NCI-H510A treated with DMSO at 0.1 percent for 48 hours (cell line): ENCODE data around the gene KLF2.

Source experiments
- DNase-seq: peaks from one replicate; lab custom pipeline; 2025; lab: John Stamatoyannopoulos, UW

The KLF2 gene

DNA sequence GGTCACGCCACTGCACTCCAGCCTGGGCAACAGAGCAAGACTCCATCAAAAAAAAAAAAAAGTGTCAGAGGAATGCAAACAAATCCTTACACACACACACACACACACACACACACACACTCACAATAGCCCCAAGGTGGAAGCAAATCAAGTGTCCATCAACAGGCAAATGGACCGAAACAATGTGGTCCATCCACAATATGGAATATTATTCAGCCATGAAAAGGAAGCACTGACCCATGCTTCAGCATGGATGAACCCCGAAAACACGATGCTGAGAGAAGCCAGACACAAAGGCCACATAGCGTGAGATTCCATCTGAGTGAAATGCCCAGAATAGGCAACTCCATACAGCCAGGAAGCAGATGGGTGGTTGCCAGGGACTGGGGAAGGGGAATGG lies 16.5 kb upstream of the KLF2 start:
- DNase-seq, result no peak

DNA sequence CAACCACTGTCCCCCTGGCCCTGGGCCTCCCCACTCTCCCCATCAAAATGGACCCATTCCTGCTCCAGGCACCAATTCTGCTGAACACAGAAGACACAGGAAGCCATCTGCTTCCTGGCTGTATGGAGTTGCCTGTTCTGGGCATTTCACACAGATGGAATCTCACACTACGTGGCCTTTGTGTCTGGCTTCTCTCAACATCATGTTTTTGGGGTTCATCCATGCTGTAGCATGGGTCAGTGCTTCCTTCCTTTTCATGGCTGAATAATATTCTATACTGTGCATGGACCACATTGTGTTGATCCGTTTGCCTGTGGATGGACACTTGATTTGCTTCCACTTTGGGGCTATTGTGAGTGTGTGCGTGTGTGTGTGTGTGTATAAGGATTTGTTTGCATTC lies 15.0 kb upstream of the KLF2 start:
- DNase-seq, result no peak

DNA sequence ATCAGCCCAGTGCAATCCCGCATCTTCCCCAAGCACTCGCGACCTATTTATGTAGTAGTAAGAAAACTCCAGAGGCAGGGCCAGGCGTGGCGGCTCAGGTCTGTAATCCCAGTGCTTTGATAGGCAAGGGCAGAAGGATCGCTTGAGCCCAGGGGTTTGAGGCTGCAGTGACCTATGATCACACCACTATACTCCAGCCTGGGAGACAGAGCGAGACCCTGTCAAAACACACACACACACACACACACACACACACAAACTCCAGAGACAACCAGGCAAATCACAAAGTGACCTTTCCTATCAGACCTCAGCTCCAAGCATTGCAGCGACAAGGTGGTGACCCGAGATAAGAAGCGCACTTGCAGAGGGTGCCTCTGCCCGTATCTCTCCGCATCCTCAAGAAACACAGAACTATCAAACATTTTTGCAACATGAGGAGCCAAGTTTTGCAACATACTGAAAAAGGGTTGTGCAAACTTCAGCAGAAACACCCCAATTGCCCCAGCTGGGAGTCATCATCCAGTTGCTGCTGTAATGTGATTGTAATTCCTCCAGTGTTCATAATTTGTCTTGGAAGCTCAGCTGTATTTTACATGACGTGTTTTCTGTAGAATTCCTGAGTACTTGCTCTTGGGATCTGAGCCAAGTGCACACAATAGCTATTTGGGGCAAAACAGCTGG lies 8.7 kb upstream of the KLF2 start:
- DNase-seq, result no peak

DNA sequence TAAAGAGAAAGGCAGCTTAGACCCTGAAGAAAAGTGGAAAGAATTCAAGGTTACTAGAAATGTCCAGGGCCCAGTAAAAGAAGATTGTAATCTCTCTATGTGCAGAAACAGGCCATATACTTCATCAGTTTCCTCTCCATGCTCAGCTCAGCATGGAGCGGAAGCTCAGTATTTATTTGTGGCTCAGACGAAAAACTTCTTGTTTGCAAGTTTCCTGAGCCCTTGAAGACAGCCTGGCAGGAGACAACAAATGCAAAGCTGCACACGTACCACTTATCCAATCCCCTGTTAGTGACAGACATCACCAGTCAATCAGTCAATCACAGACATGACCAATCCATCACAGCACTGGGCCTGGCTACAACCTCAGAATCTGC lies 8.1 kb upstream of the KLF2 start:
- no peak for DNase-seq

DNA sequence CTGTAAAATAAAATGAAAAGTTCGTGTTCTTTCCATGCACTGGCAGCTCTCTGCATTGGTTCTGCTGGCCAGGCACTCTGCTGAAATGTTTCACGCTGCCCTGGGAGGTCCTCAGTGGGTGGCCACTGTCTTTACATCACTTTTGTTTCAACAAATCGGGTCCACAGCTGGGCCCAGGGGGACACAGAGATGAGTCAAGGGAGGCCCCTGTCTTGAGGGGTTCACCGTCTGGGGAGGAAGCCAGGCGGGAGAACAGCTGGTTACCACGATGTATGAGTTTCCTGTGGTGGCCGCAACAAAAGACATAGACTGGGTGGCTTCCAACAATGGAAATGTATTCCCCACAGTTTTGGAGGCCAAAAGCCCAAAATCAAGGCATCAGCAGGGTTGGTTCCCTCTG lies 5.1 kb upstream of the KLF2 start:
- no peak for DNase-seq

DNA sequence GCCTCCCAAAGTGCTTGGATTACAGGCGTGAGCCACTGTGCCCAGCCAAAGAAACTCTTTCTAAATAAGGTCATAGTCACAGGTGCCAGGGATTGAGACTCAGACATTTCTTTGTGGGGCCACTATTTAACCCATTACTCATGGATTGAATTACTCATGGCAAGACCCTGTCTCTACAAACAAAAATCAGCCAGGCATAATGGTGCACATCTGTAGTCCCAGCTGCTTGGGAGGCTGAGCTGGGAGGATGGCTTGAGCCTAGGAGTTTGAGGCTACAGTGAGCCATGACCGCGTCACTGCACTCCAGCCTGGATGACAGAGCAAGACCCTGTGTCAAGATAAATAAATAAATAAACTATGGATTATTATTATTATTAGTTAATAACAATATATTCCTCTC lies 3.6 kb upstream of the KLF2 start:
- DNase-seq, result no peak

DNA sequence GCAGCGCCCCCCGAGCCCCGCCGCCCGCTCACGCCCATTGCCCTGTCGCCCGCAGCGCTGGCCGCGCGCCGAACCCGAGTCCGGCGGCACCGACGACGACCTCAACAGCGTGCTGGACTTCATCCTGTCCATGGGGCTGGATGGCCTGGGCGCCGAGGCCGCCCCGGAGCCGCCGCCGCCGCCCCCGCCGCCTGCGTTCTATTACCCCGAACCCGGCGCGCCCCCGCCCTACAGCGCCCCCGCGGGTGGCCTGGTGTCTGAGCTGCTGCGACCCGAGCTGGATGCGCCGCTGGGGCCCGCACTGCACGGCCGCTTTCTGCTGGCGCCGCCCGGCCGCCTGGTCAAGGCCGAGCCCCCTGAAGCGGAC lies 518 bp downstream of the KLF2 start:
- DNase-seq, result no peak

DNA sequence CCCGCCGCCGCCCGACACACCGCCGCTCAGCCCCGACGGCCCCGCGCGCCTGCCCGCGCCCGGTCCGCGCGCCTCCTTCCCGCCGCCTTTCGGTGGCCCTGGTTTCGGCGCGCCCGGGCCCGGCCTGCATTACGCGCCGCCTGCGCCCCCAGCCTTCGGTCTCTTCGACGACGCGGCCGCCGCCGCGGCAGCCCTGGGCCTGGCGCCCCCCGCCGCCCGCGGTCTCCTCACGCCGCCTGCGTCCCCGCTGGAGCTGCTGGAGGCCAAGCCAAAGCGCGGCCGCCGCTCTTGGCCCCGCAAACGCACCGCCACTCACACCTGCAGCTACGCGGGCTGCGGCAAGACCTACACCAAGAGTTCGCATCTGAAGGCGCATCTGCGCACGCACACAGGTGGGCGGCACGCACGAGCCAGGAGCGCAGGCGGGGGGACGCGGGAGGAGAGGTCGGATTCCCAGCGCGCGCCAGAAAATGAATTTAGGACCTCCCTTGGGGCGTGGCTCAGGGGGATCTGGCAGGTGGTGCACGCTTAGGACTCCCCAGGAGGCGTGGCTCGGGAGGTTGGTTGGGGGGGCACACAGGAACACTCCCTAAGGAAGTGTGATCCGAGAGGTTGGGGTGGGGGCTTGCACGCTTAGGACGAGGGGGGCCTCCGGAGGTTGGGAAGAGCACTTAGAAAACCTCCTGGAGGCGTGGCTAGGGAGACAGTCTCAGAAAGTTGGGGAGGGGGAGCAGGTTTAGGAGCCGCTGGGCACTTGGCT lies 1.2 kb downstream of the KLF2 start:
- DNase-seq, result peak; percentile 38

DNA sequence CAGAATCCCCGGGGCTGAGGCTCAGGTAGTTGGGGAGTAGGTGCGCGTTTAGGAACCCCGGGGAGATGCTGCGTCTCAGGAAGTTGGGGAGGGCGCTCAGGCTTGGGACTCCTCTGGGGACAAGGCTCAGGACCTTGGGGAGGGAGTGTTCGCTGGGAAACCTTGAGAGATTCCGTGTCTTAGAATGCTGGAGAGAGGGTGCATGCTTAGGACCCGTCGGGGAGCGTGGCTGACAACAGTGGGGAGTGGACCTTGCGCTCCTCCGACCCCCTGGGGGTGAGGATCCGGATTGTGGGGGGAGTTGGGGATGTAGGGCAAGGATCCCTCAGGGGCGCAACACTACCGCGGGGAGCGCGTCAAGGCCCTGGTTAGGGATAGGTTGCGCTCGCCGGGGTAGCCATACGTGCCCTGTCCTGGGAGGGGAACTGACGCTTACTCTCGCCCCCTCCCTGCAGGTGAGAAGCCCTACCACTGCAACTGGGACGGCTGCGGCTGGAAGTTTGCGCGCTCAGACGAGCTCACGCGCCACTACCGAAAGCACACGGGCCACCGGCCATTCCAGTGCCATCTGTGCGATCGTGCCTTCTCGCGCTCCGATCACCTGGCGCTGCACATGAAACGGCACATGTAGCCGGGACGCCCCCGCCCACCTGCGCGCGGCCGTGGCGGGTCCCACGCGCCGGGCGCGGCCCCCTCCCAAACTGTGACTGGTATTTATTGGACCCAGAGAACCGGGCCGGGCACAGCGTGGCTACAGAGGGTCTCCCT lies 2.0 kb downstream of the KLF2 start:
- no peak for DNase-seq

DNA sequence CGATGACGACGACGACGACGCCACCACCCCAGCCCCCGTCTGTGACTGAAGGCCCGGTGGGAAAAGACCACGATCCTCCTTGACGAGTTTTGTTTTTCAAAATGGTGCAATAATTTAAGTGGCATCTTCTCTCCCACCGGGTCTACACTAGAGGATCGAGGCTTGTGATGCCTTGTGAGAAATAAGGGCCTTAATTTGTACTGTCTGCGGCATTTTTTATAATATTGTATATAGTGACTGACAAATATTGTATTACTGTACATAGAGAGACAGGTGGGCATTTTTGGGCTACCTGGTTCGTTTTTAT lies 2.5 kb downstream of the KLF2 start:
- no peak for DNase-seq

DNA sequence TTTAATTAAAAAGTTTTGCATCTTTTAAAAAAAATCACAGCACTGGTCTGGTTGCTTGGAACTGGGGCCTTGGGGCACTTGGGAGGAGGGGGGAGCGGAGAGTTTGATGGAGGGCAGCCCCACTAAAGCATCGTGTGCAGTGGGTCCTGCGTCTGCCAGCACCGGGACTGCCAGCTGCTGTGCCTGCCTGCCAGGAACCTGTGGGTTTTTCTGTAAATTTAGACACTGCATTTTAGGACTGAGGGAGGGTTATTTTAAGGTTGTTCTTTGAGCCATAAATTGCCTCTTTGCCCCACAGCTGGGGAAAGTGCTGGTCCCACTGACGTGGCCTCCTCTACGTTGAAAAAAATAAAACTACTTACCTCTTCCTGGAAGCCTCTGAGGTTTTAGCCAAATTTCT lies 2.9 kb downstream of the KLF2 start:
- DNase-seq, result no peak

DNA sequence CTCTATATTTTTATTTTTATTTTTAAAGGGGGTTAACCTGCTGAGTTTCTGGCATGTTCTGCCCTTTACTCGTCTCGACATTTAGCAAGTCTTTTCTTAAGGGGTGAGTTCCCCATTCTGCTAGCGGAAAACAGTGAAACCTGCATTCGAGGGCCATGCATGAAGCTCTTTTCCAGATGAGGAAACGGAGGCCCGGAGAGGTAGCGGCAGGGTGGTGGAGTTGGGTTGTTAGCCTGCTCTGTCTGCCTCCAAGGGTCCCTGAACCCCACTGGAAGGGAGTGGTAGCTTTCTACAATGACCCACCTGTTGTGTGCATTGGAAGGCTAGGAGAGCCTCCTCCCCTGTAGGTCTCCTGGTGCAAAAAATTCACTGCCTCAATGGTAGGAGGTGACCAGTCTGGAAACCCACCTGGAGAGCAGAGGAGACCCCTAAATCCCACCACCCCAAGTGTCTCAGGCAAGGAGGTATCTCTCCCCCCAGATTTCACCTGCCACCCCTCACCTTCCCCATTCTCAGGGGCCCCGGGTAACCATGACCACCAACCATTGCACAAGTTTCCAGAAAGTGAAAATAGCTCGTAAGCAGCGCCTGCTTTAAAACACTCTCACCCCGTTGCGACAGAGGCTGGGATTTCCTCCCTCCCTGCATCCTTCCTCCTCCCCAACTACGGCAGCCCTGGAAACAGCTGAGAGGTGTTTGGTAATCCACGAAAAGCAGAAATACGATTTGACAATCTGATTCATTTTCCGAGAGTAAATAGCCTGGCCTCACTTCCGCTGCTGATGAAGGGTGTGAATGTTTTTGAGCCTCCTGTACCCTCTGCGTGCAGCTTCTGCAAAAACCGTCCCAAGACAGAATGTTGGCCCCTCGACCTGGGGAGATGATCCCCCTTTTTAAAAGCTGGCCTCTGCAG lies 3.5 kb downstream of the KLF2 start:
- DNase-seq, result no peak

DNA sequence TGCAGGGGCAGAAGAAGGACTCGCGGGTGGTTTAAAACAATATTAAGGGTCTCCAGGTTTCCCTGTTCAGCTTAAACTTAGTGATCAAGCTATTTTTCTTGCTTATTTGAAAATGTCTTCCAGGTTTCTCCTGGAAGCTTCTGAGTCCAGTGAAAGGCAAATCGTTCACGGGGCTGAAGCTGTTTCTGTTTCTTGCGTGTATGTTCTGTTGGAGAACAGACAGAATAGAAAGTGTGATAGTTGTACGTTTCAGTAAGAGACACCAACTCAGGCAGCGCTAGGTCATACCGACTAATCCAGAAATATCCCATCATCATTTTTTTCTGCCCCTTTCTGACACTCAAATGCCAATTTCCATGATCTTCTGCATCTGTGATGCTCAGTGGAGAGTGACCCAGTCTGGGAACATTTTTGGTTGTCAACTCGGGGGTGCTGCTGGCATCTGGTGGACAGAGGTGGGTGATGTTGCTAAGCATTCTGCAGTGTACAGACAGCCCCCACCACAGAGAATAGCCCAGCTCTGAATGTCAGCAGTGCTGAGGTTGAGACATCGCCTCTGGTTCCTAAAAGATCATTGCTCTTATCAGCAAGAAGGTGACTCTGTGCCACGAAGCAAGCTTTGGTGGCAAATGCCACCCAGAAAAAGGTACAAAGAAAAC lies 4.3 kb downstream of the KLF2 start:
- DNase-seq, result no peak

DNA sequence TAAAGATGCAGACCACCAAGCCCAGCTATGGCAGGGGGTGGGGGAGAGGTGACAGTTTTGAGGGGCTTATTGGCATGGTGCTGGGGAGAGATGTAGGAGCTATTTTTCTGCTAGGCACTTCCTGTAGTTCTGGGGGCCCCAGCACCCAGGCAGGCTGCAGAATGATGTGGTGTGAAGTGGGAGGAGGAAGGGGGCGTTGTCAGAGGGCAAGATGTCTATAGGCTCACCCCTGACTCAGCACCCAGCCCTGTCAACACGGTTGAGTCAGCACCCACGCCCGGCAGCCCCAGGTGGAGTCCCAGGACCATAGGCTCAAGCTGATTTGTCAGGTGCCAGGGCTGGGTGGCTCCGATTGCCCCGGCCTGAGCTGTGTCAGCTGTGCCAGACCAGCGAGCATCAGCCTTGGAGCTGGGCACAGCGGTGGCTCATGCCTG lies 5.8 kb downstream of the KLF2 start:
- DNase-seq, result no peak

DNA sequence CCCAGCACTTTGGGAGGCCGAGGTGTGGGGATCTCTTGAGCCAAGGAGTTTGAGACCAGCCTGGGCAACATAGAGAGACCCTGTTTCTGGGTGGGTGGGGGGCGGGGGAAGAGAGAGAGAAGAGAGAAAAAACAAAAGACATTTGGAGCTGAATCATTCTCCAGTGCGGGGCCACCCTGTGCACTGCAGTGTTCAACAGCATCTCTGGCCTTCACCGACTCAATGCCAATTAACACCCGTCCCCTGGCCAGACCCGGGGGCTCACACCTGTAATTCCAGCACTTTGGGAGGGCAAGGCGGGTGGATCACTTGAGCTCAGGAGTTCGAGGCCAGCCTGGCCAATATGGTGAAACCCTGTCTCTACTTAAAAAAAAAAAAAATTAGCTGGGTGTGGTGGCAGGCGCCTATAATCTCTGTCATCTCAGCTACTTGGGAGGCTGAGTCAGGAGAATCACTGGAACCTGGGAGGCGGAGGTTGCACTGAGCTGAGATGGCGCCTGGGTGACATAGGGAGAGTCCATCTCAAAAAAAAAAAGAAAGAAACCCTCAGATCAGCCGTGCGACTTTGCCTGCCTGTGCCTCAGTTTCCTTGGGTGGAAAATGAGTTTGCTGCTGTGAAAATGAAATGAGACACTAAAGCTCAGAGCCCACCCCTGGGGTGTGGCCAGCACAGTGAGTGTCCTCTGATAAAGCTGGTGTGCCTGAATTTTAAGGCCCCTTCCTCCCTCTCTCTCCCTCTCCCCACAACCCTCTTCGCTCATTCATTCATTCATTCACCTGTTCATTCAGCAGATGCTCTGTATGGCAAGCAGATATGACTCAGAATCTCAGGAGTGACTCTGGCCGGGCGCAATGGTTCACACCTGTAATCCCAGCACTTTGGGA lies 6.4 kb downstream of the KLF2 start:
- no peak for DNase-seq

DNA sequence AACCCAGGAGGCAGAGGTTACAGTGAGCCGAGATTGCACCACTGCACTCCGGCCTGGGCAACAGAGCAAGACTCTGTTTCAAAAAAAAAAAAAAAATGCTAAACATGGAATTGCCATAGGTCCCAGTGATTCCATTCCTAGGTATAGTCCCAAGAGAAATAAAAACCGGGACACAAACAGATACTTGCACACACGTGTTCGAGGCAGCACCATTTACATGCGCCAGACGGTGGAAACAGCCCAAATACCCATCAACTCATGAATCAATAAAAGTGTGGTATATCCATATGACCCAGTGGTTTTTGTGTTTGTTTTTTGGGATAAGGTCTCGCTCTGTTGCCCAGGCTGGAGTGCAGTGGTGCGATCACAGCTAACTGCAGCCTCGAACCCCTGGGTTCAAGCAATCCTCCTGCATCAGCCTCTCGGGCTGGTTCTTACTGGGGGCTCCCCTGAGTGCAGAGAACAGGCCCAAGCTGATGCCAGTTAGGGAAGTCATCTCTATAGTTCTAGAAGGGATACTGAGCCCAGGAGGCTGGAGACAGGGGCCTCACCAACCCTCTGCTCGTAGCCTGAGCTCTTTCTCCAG lies 8.5 kb downstream of the KLF2 start:
- DNase-seq, result no peak

DNA sequence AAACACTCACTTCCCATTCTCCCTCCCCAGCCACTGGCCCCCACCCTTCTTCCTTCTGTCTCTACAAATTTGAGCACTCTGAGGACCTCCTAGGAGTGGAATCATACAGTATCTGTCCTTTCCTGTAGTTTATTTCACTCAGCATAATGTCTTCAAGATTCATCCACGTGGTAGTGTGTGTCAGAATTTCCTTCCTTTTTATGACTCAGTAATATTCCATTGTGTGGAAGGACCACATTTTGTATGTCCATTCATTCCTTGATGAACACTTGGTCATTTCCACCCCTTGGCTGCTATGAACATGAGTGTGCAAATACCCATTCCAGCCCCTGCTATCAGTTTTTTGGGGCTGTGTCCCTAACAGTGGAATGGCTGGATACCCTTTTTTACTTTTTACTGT lies 9.8 kb downstream of the KLF2 start:
- no peak for DNase-seq

DNA sequence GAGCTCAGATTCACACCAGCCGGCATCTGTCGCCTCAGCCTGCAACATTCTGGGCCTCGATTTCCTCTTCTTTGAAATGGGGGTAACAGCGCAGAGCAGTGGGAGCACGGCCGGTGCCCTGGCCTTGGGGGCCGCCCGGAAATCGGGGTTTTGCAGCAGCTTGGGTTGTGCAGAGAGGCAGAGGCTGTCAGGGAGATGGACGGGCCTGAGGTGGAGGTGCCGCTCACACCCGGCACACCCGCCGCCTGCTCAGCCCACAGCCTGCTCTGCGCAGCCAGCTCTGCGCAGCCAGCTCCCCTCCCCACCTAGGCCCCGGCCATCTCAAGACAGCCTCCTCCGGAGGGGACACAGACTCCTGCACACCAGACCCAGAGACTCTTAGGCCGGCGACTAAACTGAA lies 10.6 kb downstream of the KLF2 start:
- DNase-seq, result no peak

DNA sequence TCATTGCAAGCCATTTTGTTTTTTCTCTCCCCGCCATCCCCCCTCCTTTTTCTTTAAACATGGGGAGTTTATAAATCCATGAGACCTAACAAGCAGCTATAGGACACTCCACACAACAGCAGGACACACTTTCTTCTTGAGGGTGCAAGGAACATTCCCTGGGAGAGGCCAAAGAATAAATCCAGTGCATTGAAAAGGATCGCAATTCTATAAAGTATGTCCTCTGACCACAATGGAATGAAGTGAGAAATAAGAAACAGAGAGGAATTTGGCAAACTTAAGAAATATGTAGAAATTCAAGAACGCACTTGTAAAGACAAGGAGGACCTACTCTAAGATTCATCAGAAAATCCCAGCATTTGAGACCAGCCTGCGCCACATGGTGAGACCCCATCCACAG lies 11.9 kb downstream of the KLF2 start:
- no peak for DNase-seq

DNA sequence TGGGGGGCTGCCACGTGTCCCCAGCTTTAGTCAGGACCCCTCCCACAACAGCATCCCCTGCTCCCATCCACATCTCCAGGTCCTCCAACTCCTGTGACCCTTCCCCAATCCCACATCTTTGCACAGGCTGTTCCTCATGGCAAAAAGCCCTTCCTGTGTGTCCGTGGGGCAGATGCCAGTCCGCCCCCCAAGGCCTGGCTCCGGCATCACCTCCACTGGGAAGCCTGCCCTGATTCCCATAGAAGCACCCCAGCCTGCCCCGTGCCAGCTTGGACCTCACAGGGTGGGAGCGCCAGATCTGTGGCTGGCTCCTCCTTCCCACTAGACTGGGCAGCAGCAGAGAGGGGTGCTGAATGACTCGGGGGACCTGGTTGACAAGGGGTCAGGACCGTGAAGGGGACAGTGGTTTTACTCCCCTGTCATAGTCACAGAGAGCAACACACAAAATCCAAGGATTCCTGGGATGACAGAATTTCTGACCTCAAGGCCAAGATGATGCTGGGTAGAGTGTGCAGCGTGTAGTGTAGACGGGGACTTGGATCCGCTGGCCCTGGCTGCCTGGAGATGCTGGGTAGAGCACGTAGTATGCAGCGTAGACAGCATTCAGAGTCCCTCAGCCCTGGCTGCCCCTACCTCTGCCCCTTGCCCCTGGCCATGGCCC lies 13.3 kb downstream of the KLF2 start:
- DNase-seq, result no peak
